ENCODE measurements around the gene ATP6V0B.

DNA sequence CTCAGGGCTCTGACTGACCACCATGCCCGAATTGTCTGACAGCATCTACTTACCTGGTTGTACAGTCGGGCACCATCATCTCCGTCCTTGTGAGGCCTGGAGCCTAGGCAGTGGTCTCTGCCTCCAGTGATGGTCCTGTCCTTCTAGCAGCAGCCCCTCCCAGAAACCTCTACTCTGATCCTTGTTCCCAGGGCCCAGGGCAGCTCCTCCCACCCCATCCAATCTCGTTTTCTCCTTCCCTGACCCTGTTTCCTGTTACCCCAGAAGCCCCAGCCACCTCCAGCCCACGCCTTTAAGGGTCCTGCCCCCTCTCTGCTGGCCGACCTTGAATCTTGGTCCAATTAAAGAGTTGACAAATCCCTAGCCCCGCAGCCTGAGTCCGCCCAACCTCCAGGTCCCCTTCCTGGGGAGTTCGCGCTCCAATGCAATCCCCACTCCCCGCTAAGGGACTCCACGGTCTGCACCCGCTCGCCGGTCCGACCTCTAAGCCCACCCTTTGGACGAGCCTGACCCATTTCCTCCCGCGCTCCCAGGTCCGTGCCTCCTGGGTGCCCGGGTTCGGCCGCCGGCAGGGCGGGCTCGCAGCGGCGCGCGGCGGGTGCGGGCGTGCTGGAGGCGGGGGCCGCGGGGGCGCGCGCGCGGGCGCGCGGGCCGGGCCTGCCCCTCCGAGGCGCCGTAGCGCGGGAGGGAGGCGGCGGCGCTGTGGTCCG is 3.9 kb downstream of the ATP6V0B start, which contains the start of gene B4GALT2:
- no peak for TF ChIP-seq POLR2A (IDR thresholded peaks at IDR 0.05)
- TF ChIP-seq, protein P1, sequence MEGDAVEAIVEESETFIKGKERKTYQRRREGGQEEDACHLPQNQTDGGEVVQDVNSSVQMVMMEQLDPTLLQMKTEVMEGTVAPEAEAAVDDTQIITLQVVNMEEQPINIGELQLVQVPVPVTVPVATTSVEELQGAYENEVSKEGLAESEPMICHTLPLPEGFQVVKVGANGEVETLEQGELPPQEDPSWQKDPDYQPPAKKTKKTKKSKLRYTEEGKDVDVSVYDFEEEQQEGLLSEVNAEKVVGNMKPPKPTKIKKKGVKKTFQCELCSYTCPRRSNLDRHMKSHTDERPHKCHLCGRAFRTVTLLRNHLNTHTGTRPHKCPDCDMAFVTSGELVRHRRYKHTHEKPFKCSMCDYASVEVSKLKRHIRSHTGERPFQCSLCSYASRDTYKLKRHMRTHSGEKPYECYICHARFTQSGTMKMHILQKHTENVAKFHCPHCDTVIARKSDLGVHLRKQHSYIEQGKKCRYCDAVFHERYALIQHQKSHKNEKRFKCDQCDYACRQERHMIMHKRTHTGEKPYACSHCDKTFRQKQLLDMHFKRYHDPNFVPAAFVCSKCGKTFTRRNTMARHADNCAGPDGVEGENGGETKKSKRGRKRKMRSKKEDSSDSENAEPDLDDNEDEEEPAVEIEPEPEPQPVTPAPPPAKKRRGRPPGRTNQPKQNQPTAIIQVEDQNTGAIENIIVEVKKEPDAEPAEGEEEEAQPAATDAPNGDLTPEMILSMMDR (IDR thresholded peaks at IDR 0.05) = no peak
